HG03095 (cell line): ENCODE results near the gene ARG2.

ENCODE experiments used
- ATAC-seq: cut with Tn5 transposase; IDR thresholded peaks from one replicate; pipeline ENCODE4 v1.9.1; 2021; ENCODE audit warnings: moderate library complexity; ENCODE audit not compliant: unreplicated experiment

The ARG2 gene

GRCh38 chr14:67619446-67620216 lies at the start of gene ARG2:
ARG2 (plus strand) TSS chr14:67619920; CDS start chr14:67619978, 58 bp downstream.
- peak; percentile 93 for ATAC-seq

- ATAC-seq = no peak
Observed at GRCh38 chr14:67570453-67570852, 49.3 kb upstream of the ARG2 start.

- no peak for ATAC-seq
Observed at GRCh38 chr14:67571275-67571990, 48.3 kb upstream of the ARG2 start.

- no peak for ATAC-seq
Observed at GRCh38 chr14:67571991-67572323, 47.8 kb upstream of the ARG2 start.

- ATAC-seq = no peak
Observed at GRCh38 chr14:67572608-67573007, 47.1 kb upstream of the ARG2 start.

- ATAC-seq = no peak
Observed at GRCh38 chr14:67573228-67574010, 46.3 kb upstream of the ARG2 start.

- no peak for ATAC-seq
Observed at GRCh38 chr14:67574156-67574555, 45.6 kb upstream of the ARG2 start.

- no peak for ATAC-seq
Observed at GRCh38 chr14:67574806-67575205, 44.9 kb upstream of the ARG2 start.

GRCh38 chr14:67575684-67576083 lies 44.0 kb upstream of the ARG2 start:
- ATAC-seq = no peak

- no peak for ATAC-seq
Observed at GRCh38 chr14:67576216-67576955, 43.3 kb upstream of the ARG2 start.

GRCh38 chr14:67577181-67577808 lies 42.4 kb upstream of the ARG2 start:
- ATAC-seq = no peak

GRCh38 chr14:67577909-67578749 lies 41.6 kb upstream of the ARG2 start:
- no peak for ATAC-seq

- no peak for ATAC-seq
Observed at GRCh38 chr14:67579040-67579439, 40.7 kb upstream of the ARG2 start.

- no peak for ATAC-seq
Observed at GRCh38 chr14:67579636-67580035, 40.1 kb upstream of the ARG2 start.

GRCh38 chr14:67580336-67581171 lies 39.2 kb upstream of the ARG2 start:
- no peak for ATAC-seq

- no peak for ATAC-seq
Observed at GRCh38 chr14:67581643-67582042, 38.1 kb upstream of the ARG2 start.

- ATAC-seq = no peak
Observed at GRCh38 chr14:67582061-67582460, 37.7 kb upstream of the ARG2 start.

- no peak for ATAC-seq
Observed at GRCh38 chr14:67583711-67584644, 35.7 kb upstream of the ARG2 start.
